ENCODE results near the gene COL1A2.

Gene COL1A2

GRCh38 chr7:94431619-94432280 is 37.1 kb downstream of the COL1A2 start:
- no peak for TF ChIP-seq CTCF (IDR thresholded peaks at IDR 0.05; ENCODE audit: low read depth, low read length)
- H3K36me3 ChIP-seq, result no peaks in the 10 kb centered on the region
- H3K27ac ChIP-seq, result no peak overlapping the region
- no peaks in the 10 kb centered on the region for H3K9me3 ChIP-seq (ENCODE audit: severe bottlenecking)
- H3K27me3 ChIP-seq (ENCODE audit: insufficient read depth, low read depth, severe bottlenecking), result no peaks in the 10 kb centered on the region
- H3K4me3 ChIP-seq (ENCODE audit: low read depth, low read length), result no peak overlapping the region
- no peak for DNase-seq

GRCh38 chr7:94432281-94432670 is 37.6 kb downstream of the COL1A2 start:
- TF ChIP-seq CTCF (IDR thresholded peaks at IDR 0.05; ENCODE audit: low read depth, low read length), result no peak
- H3K9me3 ChIP-seq (ENCODE audit: severe bottlenecking), result no peaks in the 10 kb centered on the region
- no peak overlapping the region for H3K27ac ChIP-seq
- no peak for DNase-seq
- H3K36me3 ChIP-seq, result no peaks in the 10 kb centered on the region
- no peaks in the 10 kb centered on the region for H3K27me3 ChIP-seq (ENCODE audit: insufficient read depth, low read depth, severe bottlenecking)
- H3K4me3 ChIP-seq (ENCODE audit: low read depth, low read length), result no peak overlapping the region

DNA sequence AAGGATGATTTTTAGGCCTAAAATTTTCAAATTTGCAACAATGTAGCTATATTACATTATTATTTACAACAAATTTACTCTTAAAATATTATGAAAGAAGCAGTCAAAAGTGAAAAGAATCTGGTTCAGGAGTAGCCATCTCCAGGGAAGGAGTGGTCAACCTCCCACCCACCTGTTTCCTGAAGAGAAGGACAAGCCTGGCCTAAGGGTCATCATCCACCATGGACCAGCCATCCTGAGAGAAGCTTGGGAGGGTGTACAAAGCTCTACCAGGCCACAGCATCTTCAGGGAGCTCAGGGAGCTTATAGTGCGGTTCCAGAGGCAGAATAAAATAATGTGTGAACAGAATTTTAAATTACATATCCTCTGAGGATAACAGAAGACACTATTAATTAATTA is 38.1 kb downstream of the COL1A2 start:
- Histone ChIP-seq H3K4me3 (ENCODE audit: low read depth, low read length) (no peak overlapping the region), H3K27ac (no peak overlapping the region), H3K9me3 (ENCODE audit: severe bottlenecking) (no peaks in the 10 kb centered on the region), H3K27me3 (ENCODE audit: insufficient read depth, low read depth, severe bottlenecking) (no peaks in the 10 kb centered on the region), H3K36me3 (no peaks in the 10 kb centered on the region)
- no peak for TF ChIP-seq CTCF (IDR thresholded peaks at IDR 0.05; ENCODE audit: low read depth, low read length)
- DNase-seq, result no peak

DNA sequence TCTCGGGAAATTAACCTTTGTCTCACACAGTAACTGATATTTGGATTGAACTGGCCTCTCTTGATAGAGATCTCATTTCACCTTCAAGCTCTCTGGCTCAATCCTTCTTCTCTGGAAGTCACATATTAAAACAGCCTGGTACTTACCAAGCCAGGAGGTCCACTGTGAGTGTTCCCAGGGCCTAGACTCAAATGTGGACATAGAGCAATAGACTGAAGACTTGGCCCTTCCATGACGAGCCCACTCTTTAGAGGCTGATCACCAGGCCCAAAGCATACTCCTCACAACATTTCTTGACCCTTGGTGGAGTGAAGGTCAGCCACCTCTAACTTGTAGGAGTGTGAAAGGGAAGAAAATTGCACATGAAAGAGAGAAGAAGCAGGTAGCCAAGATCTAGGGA is 38.5 kb downstream of the COL1A2 start:
- no peak overlapping the region for H3K27ac ChIP-seq
- DNase-seq, result no peak
- H3K36me3 ChIP-seq, result no peaks in the 10 kb centered on the region

GRCh38 chr7:94434042-94434441 is 39.3 kb downstream of the COL1A2 start:
- H3K36me3 ChIP-seq, result no peaks in the 10 kb centered on the region
- TF ChIP-seq CTCF (IDR thresholded peaks at IDR 0.05; ENCODE audit: low read depth, low read length), result no peak
- no peak overlapping the region for H3K4me3 ChIP-seq (ENCODE audit: low read depth, low read length)
- H3K27me3 ChIP-seq (ENCODE audit: insufficient read depth, low read depth, severe bottlenecking), result no peaks in the 10 kb centered on the region
- H3K9me3 ChIP-seq (ENCODE audit: severe bottlenecking), result no peaks in the 10 kb centered on the region
- no peak for DNase-seq
- H3K27ac ChIP-seq, result no peak overlapping the region

More for the DNA sequence above, 38.5 kb downstream of the COL1A2 start:
- Histone ChIP-seq H3K9me3 (ENCODE audit: severe bottlenecking) (no peaks in the 10 kb centered on the region), H3K4me3 (ENCODE audit: low read depth, low read length) (no peak overlapping the region), H3K27me3 (ENCODE audit: insufficient read depth, low read depth, severe bottlenecking) (no peaks in the 10 kb centered on the region)
- TF ChIP-seq CTCF (IDR thresholded peaks at IDR 0.05; ENCODE audit: low read depth, low read length), result no peak

DNA sequence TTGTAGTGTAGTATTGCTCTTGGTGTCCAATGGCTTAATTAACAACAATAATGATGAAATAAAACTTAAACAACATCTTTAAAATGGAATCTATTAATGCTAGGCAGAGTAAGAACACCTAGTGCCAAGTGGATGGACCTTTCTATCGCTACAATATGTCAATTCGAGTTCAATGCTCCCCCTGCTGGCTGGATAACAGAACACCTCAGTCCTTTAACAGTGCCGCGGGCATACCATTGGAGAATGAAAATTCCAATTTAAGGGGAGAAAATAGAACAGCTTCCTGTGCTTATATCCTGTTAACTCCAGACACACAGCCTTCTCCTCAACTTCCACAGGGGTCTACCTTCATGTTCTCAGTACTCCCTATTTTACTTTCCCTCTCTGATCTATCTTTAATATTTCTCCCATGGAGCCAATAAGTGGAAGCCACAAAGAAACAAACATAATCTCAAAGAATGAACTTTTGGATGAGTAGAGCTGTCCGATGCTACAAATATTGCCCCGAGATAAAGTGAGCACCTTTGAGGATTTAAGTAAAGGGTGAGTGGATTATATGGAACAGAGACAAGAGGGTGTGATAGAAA is 41.4 kb downstream of the COL1A2 start:
- no peaks in the 10 kb centered on the region for H3K9me3 ChIP-seq (ENCODE audit: severe bottlenecking)
- peak; percentile 69 for TF ChIP-seq CTCF (IDR thresholded peaks at IDR 0.05; ENCODE audit: low read depth, low read length)
- H3K36me3 ChIP-seq, result no peaks in the 10 kb centered on the region
- no peak overlapping the region for H3K27ac ChIP-seq
- H3K4me3 ChIP-seq (ENCODE audit: low read depth, low read length), result peak overlapping the region; percentile 12; the same call in 1 of the 2 replicates
- H3K27me3 ChIP-seq (ENCODE audit: insufficient read depth, low read depth, severe bottlenecking), result no peaks in the 10 kb centered on the region
- peak; percentile 75 for DNase-seq

Data from WERI-Rb-1 (cell line).